GM21360 (cell line): ENCODE data around the gene CHMP2B.
"Not testable (repeated sequence)": the region's sequence is repeated elsewhere in the genome, so short reads cannot be mapped to it uniquely, and the experiment has no call there.

Experiments
- ATAC-seq: cut with Tn5 transposase; IDR thresholded peaks from one replicate; pipeline ENCODE4 v1.9.1; 2021; ENCODE audit warnings: mild to moderate bottlenecking, moderate library complexity; ENCODE audit not compliant: unreplicated experiment

The CHMP2B gene

GRCh38 chr3:87305031-87305430 lies 77.9 kb downstream of the CHMP2B start:
- ATAC-seq: not testable (repeated sequence)
